Measurements from ENCODE around the gene STOX2.

- TF ChIP-seq POLR2A (IDR thresholded peaks at IDR 0.05) (no peak), CTCF (IDR thresholded peaks at IDR 0.05) (no peak)
Measured at GRCh38 chr4:184016759-184017668, 111.9 kb downstream of the STOX2 start.
